Spleen (tissue), 7 donors: ENCODE measurements around the gene RAB40B.

Experiments used
- POLR2A ChIP-seq, 3 donors: fragments of 450-650 bp; IDR thresholded peaks; one replicate each; pipeline ENCODE4 v1.5.1; 2017; ENCODE audit warnings: antibody characterized with exemption in 3 of 3, mild to moderate bottlenecking in 1 of 3
- TF ChIP-seq, protein P1 (sequence below), 11 experiments: fragments of 200-600 bp in 7 of 11; fragments of 450-650 bp in 4 of 11; sonication (generic) in 4 of 11; IDR thresholded peaks in 8 of 11; conservative IDR thresholded peaks in 3 of 11; 1 replicate in 7 of 11; 2 replicates in 4 of 11; pipeline versions ENCODE4 v1.4.0 to v1.8.0; 2016 to 2021; ENCODE audit warnings: antibody characterized with exemption in 11 of 11, inconsistent platforms in 4 of 11, mild to moderate bottlenecking in 1 of 11
- donor health status: DM: no; HTN: no; CAD: no; lungs with moderate emphysema.
- donor health status: DM: no; HTN: no; CAD: no.
- donor health status: DM: no; HTN: no; CAD: no.

- no peak for TF ChIP-seq POLR2A (IDR thresholded peaks at IDR 0.05)
- TF ChIP-seq, protein P1, sequence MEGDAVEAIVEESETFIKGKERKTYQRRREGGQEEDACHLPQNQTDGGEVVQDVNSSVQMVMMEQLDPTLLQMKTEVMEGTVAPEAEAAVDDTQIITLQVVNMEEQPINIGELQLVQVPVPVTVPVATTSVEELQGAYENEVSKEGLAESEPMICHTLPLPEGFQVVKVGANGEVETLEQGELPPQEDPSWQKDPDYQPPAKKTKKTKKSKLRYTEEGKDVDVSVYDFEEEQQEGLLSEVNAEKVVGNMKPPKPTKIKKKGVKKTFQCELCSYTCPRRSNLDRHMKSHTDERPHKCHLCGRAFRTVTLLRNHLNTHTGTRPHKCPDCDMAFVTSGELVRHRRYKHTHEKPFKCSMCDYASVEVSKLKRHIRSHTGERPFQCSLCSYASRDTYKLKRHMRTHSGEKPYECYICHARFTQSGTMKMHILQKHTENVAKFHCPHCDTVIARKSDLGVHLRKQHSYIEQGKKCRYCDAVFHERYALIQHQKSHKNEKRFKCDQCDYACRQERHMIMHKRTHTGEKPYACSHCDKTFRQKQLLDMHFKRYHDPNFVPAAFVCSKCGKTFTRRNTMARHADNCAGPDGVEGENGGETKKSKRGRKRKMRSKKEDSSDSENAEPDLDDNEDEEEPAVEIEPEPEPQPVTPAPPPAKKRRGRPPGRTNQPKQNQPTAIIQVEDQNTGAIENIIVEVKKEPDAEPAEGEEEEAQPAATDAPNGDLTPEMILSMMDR (IDR thresholded peaks at IDR 0.05 in 8 of 11, conservative IDR thresholded peaks at IDR 0.05 in 3 of 11) = no peak
Observed at GRCh38 chr17:82615084-82616020, 83.1 kb downstream of the RAB40B start.
